HuH-7 (cell line): ENCODE measurements around the gene TRABD2A.
A peak's percentile ranks its signal among the peaks of the same experiment; 100 is the strongest.

Source experiments
- DNase-seq: peaks from one replicate; pipeline ENCODE4 v3.0.0; 2011; ENCODE audit warnings: low spot score

The TRABD2A gene

GRCh38 chr2:84904717-84905174, 23.9 kb upstream of the TRABD2A start:
- DNase-seq, result peak; percentile 70

DNA sequence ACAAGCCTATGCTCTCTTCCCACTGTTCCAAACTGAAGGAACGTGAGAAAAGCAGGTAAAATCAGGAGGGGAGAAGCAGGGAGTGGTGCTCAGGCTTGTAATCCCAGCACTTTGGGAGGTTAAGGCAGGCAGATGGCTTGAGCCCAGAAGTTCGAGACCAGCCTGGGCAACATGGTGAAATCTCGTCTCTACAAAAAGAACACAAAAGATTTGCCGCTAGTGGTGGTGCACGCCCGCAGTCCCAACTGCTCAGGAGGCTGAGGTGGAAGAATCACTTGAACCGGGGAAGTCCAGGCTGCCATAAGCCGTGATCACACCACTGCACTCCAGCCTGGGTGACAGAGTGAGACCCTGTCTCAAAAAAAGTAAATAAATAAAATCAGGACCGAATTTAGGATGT, 23.3 kb upstream of the TRABD2A start:
- DNase-seq, result no peak

GRCh38 chr2:84902526-84902925, 21.6 kb upstream of the TRABD2A start:
- no peak for DNase-seq

DNA sequence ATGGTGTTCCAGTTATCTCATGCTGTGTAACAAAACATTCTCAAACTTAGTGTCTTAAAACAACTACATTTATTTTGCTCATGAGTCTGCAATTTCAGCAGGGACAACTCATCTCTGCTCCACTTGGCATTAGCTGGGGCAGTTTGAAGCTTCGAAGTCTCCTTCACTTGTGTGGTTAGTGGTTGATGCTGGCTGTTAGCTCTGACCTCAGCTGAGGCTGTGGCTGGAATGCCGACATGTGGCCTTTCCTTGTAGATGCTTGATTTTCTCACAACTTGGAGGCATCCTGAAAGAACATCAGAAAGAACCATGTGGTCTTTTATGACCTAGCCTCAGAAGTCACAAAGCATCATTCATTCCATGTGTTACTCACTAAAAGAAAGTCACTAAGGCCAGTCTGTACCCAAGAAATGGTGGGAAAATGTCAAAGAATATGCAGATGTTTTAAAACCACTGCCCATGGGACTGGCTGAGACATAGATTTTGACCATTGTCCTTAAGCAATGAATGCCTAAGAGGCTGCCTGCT, 20.8 kb upstream of the TRABD2A start:
- DNase-seq, result no peak

DNA sequence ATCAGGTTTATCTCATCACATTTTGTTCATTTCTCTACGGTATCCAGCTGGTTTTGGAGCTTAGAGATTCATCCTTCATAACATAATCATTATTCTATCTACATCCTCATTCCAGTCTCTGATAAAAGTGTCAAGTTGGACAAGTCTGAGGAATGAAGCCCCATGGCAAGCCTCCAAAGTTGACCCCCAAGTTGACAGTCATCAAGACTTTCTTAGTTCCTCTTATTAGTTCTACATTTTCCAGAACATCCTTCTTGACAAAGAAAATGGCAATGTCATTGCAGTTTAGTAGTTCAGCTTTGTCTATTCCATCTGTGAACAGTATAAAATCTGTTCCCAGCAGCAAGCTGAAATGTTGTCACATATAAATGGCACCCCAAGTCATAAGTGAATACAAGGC, 20.1 kb upstream of the TRABD2A start:
- DNase-seq, result no peak

DNA sequence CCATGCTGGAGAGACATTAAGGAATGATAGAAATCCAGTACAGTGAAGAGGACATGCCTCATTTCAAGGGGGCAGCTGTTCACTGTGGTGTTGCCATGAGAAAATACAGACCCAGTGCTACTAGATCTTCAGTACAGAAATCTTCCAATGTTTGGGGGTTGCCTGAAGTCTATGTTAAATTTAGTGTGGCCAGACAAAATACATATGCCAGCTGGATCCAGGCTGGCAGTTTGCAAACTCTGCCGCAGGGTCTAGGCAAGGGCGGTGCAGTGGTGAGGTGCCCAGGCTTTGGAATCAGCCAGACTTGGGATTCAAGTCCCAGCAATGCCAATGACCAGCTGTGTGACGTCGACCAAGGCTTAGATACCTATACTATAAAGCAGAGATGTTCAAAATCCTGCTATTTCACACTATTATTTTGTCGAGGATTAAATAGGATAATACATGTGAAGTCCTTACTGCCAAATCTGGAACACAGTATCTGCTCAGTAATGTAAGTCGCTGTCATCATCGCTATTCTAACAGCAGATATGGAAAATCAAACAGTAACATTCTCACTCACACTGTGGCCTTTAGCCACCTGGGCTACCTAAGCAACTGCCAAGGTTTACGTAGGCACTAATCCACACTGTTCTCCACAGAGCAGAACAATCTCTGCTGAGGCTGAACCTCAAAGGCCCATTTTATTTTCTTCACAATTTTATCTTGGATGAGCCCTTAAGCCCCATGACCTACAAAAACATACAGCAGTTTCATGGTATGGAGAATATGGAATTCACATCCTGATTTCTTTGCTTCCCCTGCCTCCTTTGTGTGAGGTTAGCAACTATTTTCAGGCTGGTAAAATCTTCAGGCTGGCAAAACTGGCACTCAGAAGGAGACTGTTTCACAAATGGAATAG, 18.7 kb upstream of the TRABD2A start:
- DNase-seq, result no peak

DNA sequence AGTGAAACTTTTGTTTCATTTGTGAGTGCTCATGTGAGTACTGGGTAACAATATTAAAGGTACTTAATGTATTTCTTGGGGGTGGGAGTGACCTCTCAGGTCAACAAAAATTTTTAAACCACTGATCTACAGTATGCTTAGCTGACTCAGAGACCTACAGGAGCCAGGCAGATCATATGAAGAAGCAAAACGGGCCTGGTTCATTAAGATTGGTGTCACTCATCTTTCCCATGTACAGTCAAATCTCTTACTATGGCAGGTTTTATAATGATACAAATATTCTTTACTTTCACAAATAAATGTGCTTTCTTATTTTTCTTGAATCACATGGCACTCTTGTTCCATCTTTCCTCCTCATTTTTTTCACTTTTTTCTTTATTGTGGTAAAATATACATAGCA, 16.9 kb upstream of the TRABD2A start:
- no peak for DNase-seq

DNA sequence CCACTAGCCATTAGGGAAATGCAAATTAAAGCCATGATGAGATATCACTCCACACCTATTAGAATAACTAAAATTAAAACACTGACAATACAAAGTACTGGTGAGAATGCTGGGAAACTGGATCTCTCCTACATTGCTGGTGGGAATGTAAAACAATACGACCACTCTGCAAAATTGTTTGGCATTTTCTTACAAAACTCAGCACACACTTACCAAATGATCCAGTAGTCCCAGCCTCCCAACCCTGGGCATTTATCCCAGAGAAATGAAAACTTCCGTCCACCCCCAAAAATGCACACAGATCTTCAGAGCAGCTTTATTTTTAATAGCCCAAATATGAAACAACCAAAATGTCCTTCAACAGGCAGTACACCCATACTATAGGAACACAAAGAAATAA, 15.7 kb upstream of the TRABD2A start:
- DNase-seq, result no peak

- no peak for DNase-seq
Measured at GRCh38 chr2:84894758-84895520, 14.1 kb upstream of the TRABD2A start.

DNA sequence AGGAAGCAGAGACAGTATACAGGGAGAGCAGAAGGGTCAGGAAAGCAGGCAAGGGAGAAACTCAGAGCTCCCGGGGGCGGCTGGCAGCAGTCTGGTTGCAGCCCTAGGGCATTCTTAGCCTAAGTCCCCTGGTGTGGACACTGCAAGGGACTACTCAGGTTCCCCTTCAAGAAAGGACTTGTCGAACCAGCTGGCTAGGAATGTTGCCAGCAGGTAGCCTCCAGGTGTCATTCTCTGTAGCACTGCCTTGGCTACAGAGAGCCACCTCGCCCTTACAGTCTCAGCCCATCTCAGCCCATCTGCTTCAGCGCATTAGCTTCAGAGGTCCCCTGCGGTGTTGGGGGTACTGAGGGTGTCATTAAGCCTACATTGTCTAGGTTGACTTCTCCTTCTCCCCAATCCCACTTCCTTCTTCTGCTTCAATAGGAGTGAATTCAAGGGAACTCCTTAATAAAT, 13.3 kb upstream of the TRABD2A start:
- DNase-seq, result no peak

DNA sequence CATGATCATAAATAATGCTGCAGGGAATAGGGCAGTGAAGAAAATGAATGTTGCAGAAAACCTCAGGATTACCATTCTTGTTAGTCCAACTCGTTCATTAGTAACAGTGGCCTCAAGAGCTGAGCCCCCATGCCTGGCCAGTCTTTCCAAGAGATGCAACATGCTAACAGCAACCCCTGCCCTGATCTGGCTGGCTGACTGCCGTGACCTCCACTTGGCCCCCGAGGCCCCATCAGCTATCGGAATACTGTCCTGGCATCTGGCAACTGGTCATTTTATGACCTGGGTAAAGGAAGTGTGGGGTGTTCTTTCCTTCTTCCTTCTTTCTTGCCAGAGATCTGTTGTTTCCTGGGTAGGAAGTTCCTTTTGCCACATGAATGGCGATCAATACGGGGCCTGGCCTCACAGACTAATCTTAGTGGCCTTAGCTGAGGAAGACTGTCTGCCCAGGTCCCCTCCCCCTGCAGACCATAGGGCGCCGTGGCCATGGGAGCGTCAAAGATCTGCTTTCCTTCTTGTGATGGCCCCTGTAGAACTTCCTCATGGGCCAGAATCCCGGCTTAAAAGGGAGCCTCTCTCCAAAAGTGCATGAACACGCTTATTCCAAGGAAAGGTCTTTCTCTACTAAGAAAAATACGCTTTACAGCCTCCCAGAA, 10.6 kb upstream of the TRABD2A start:
- DNase-seq, result no peak

DNA sequence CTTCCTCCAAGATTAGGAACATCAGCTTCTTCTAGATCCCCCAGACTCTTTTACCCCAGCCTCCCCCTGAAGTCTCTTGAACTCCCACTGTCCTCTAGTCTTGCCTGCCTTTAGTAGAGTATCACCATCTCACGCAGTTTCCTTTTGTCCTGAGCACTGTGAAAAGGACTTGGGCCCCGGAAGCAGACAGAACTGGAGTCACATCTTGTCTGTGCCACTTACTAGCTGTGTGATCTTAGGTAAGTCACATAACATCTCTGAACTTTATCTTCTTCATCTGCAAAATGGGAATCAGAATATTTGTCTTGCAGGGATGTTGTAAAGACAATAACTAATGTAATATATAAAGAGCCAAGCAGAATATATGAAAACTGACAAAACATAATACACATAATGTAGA, 8.4 kb upstream of the TRABD2A start:
- DNase-seq, result no peak

GRCh38 chr2:84888401-84889276, 7.8 kb upstream of the TRABD2A start:
- no peak for DNase-seq

DNA sequence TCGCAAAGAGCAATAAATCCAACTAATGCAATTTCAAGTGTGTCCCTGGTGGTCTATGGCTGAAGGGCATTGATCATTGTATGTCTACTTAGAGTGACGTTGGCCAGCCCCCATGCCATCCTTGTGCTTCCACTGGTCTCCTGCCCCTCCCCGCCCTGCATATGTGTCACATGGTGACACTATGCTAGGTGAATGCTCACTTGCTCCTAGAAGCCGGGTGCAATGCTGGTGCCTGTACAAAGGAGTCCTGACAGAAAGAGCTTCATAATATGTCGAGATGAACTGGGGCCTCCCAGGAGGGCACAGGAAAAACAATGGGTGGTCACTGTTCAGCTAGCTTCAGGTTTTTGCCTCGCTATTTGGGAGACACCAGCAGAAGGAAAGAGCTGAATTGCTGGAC, 5.9 kb upstream of the TRABD2A start:
- DNase-seq, result no peak

DNA sequence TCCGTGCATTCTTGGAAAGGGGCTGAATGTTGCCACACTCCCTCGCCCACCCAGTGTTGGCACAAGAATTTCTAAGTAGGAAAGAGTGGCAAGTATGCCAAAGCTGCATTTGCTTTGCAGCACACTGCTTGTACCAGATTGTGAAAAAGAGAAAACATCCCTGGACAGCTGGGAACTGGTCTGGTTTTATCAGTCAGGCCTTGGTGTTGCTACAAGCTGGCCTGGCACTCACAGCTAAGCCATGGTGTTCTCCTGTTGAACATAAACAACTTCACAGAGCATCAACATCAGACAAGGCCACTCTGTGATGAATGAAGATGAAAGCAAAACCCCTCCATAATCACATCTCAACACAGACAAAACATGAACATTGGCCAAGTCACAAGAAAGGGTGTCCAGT, 4.2 kb upstream of the TRABD2A start:
- no peak for DNase-seq

DNA sequence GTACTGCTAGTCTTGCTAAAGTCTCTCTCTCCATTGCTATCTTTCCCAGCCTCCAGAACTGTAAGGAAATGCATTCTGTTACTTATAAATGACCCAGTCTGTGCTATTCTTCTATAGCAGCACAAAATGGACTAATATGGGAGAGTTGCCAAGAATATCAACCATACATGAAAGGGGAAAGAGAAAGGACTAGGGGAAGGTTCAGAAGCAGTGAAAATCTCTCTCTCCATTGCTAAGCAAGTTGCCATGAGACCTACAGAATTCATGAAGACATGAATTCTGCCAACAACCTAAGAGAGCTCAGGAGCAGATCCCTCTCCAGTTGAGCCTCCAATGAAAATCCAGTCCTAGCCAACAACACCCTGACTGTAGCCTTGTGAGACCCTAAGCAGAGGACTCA, 3.6 kb upstream of the TRABD2A start:
- no peak for DNase-seq

GRCh38 chr2:84882775-84883550, 2.1 kb upstream of the TRABD2A start:
- no peak for DNase-seq

DNA sequence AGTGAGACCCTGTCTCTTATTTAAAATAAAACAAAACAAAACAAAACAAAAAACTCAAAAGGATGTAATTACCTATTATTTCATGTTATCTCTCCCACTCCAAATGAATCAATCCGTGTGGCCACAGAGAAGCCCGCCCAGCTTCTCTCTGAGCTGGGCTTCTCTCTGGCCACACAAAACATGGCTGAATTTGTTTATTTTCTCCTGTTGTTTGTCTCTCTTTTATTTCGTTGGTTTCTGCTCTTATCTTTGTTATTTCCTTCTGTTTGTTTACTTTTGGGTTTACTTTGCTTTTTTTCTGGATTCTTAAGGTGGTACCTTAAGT, 1.5 kb upstream of the TRABD2A start:
- DNase-seq, result no peak

DNA sequence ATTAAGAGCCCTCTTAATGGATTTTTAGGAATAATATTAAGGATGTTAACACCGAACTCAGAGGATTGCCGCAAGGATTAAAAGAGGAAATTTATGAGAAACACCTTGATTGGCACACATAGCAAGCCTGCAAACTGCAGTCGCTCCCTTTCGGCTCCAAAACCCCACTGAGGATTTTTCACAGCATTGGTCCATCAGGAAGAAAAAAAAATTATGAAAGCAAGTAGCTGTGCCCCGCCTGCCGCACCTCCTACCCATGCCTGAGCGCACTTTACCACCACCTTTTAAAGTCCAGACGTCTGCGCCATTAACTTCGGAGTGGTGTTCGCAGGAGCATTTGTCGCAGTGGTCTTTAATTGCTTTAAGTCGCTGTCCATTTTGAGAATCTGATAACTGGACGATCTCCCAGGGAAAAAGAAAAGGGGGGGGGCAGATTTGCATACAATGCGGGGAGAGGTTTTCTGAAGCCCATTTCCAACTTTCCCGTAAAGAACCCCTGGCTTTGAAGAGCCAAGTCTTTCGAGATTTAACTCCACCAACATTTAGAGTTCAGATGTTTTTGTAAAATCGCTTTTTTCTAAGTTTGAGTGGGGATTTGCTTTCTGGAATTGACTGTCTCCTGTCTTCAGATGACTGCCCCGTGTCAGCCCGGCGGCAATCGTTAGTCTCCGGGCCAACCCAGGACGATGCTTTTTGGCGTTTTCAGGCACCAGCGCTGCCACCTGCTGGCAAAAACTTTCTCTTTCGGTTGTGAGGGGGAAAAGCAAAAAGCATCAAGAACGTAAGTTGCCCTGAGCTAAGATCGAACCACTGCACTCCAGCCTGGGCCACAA, 913 bp upstream of the TRABD2A start:
- peak; percentile 74 for DNase-seq

- DNase-seq, result no peak
Measured at GRCh38 chr2:84880395-84880644, 564 bp downstream of the TRABD2A start.
